ENCODE results near the gene XYLT1.
A peak's percentile ranks its signal among the peaks of the same experiment; 100 is the strongest.

XYLT1 gene

DNA sequence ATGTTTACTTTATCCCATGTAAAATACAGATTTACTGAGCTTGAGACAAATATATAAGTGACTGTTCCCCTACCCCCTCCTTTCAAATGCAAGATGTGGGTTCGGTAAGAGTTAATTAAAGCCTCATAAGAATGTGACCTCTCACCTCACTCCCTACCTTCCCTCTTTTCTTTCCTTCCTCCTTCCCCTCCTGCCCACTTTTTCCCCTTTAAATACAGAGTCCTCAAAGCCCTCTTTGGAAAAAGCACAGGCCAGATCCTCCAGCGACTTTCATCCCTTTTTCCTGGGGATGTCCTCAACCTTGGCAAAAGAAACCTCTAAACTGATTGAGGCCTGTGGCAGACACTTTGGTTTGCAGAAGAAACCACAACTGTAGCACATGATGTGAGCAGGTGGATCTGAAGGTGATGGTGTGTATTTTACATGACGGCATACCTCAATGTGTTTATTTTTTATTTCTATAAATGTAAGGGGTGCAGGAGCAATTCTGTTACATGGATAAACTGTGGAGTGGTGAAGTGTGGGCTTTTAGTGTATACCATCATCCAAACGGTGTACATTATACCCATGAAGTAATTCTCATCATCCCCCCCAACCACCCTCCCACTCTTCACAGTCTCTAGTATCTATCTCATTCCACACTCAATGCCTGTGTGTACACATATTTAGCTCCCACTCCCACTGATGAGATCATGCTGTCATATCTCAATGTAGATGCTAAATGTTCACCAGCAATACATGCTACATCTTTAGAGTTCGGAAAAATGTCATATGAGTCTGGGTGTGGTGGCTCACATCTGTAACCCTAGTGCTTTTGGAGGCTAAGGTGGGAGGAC is 77.7 kb downstream of the XYLT1 start:
- Histone ChIP-seq H4K20me1 (peaks cover 0 to 72% (median 39%) of the 10 kb centered on the region in 11 experiments; a peak in 11 of 22 replicates), H3K27me3 (no peaks in the 10 kb centered on the region), H3K36me3 (peaks cover 0 to 88% (median 24%) of the 10 kb centered on the region in 11 experiments; a peak in 15 of 22 replicates), H3K4me2 (peak overlapping the region in 5 of 11 experiments; percentile 13 to 32 (median 29); a peak in 9 of 22 replicates), H3K27ac (no peak overlapping the region), H3K9me3 (replicated peaks in 1 of 11) (no peaks in the 10 kb centered on the region), H3K4me3 (no peak overlapping the region), H3K4me1 (peaks cover 11 to 73% (median 51%) of the 10 kb centered on the region in 10 experiments), H3K9ac (no peak overlapping the region)
- TF ChIP-seq Cebpa-rat (IDR thresholded peaks at IDR 0.05) = no peak

DNA sequence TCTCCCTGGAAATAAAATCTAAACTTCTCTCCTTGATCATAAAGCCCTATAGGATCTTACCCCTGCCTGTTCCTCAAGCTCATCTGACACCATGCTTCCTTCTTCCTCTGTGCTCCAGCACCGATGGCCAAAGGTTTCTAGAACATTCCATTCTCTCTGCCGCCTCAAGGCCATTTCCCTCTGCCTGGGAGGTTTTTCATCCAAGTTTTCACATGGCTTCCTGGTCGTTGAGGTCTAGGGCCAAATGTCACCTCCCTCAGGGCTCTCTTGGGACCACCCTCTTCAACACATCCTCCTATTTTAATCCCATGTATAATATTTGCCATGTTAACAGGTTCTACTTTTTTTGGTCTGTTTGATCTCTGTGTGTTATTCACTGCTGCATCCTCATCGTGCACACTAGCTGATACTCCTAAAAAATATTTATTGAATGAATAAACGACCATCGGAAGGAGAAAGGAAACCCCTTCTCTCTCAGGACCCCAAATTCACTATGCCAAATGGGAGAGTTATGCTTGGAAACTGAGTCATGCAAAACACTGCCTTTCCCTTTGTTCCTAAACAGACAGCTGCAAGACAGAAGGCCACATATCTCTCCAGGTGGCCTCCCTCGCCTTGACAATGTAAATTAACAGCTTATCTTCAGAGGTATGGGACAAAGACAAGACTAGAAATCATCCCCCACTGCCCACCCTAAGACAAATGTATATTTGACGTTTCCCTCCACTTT is 78.5 kb downstream of the XYLT1 start:
- Histone ChIP-seq H3K4me3 (no peak overlapping the region), H3K9me3 (replicated peaks in 1 of 11) (no peaks in the 10 kb centered on the region), H3K4me2 (peak overlapping the region in 6 of 11 experiments; percentile 13 to 32 (median 26); a peak in 8 of 22 replicates), H3K4me1 (peaks cover 6 to 68% (median 44%) of the 10 kb centered on the region in 10 experiments), H3K9ac (no peak overlapping the region), H4K20me1 (peaks cover 0 to 80% (median 43%) of the 10 kb centered on the region in 11 experiments; a peak in 13 of 22 replicates), H3K27ac (no peak overlapping the region), H3K27me3 (no peaks in the 10 kb centered on the region), H3K36me3 (peaks cover 0 to 92% (median 25%) of the 10 kb centered on the region in 11 experiments; a peak in 15 of 22 replicates)
- no peak for TF ChIP-seq Cebpa-rat (IDR thresholded peaks at IDR 0.05)

DNA sequence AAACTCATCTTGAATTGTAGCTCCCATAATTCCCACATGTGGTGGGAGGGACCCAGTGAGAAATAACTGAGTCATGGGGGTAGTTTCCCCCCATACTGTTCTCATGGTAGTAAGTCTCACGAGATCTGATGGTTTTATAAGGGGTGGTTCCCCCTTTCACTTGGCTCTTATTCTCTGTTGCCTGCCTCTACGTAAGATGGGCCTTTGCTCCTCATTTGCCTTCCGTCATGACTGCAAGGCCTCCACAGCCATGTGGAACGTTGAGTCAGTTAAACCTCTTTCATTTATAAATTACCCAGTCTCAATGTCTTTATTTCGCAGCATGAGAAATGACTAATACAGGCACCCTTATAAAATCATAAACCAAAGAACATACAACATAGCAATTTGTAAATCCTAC is 79.0 kb downstream of the XYLT1 start:
- Histone ChIP-seq H3K4me1 (peaks cover under 1 to 68% (median 44%) of the 10 kb centered on the region in 10 experiments), H4K20me1 (peaks cover 0 to 85% (median 44%) of the 10 kb centered on the region in 11 experiments; a peak in 13 of 22 replicates), H3K9ac (no peak overlapping the region), H3K27ac (no peak overlapping the region), H3K4me3 (no peak overlapping the region), H3K27me3 (no peaks in the 10 kb centered on the region), H3K4me2 (peak overlapping the region in 5 of 11 experiments; percentile 13 to 32 (median 29); a peak in 4 of 22 replicates), H3K9me3 (replicated peaks in 1 of 11) (no peaks in the 10 kb centered on the region), H3K36me3 (peaks cover 0 to 86% (median 25%) of the 10 kb centered on the region in 11 experiments; a peak in 16 of 22 replicates)
- TF ChIP-seq Cebpa-rat (IDR thresholded peaks at IDR 0.05) = no peak

DNA sequence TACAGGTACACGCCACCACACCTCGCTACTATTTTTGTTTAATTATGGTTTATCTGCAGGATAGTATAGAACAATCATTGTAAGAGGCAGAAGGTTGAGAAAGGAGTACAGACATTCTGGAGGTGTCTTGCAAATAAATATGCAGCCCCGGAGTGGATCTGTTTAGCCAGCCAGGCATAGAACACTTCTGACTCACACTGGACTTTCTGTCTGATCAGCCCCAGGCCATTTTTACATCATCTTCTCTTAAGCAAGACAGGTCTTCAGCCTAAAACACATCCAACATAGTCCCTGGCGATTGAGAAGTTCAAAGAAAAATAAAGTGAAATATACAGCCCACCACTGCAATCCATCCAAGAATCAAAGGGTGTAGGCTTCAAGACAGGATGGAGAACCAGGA is 81.4 kb downstream of the XYLT1 start:
- H3K9ac ChIP-seq = no peak overlapping the region
- peaks cover 0 to 89% (median 63%) of the 10 kb centered on the region in 11 experiments; a peak in 13 of 22 replicates for H4K20me1 ChIP-seq

DNA sequence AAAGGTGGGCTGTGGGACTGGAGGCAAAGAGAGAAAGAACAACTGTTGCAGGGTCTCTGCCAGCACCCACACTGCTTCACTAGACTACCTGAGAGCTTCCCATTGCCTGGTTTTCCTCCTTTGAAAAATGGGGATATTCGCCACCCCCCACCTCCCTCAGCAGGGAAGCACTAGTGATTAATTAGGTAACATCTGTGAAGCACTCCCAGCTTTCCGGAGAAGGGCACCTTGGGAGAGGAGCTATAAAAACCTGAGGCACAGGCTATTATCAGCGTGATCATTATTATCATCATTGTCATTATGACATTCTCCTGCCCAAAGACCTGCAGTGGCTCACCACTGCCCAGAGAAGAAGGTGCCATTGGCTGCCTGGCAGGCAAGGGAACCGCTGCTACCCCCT is 83.5 kb downstream of the XYLT1 start:
- Histone ChIP-seq H3K27me3 (no peaks in the 10 kb centered on the region), H4K20me1 (peaks cover 0 to 98% (median 68%) of the 10 kb centered on the region in 11 experiments; a peak in 13 of 22 replicates), H3K4me2 (peak overlapping the region in 5 of 11 experiments; percentile 6 to 35 (median 9); a peak in 3 of 22 replicates), H3K9me3 (replicated peaks in 1 of 11) (no peaks in the 10 kb centered on the region), H3K36me3 (peaks cover 0 to 47% (median 15%) of the 10 kb centered on the region in 11 experiments; a peak in 12 of 22 replicates), H3K9ac (no peak overlapping the region), H3K4me3 (no peak overlapping the region), H3K27ac (no peak overlapping the region), H3K4me1 (peaks cover 30 to 70% (median 61%) of the 10 kb centered on the region in 10 experiments)
- TF ChIP-seq Cebpa-rat (IDR thresholded peaks at IDR 0.05) = no peak

More for the DNA sequence above, 81.4 kb downstream of the XYLT1 start:
- no peak overlapping the region for H3K27ac ChIP-seq
- no peaks in the 10 kb centered on the region for H3K27me3 ChIP-seq
- H3K4me2 ChIP-seq = no peak overlapping the region
- H3K4me3 ChIP-seq = no peak overlapping the region
- peaks cover 9 to 70% (median 55%) of the 10 kb centered on the region in 10 experiments for H3K4me1 ChIP-seq
- H3K9me3 ChIP-seq (replicated peaks in 1 of 11) = no peaks in the 10 kb centered on the region
- H3K36me3 ChIP-seq = peaks cover 0 to 63% (median 15%) of the 10 kb centered on the region in 11 experiments; a peak in 14 of 22 replicates
- no peak for TF ChIP-seq Cebpa-rat (IDR thresholded peaks at IDR 0.05)

DNA sequence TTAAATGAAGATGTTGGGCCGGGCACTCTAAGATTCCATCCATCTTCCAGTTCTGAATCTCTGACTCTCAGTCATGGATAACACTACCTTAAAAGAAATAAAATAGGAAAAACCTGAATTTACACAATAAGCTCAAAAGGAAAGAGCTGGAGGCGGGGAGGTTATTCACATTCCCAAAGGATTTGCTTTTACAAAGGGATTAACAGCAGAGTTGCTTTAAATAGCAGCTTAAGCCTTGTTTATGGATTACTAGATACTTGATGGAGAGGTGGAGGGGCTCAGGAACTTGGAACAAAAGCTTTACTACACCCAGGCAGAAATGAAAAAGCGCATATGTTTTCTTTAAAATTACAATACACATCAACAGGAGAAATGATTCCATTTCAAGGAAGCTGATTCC is 84.5 kb downstream of the XYLT1 start:
- peak overlapping the region in 2 of 11 experiments; percentile 6 to 35; a peak in 1 of 22 replicates for H3K4me2 ChIP-seq
- H4K20me1 ChIP-seq = peaks cover 0 to 99% (median 70%) of the 10 kb centered on the region in 11 experiments; a peak in 12 of 22 replicates
- no peaks in the 10 kb centered on the region for H3K9me3 ChIP-seq (replicated peaks in 1 of 11)
- no peak for TF ChIP-seq Cebpa-rat (IDR thresholded peaks at IDR 0.05)
- H3K9ac ChIP-seq = no peak overlapping the region
- no peak overlapping the region for H3K27ac ChIP-seq
- H3K4me1 ChIP-seq = peaks cover 39 to 71% (median 63%) of the 10 kb centered on the region in 10 experiments
- H3K27me3 ChIP-seq = no peaks in the 10 kb centered on the region
- no peak overlapping the region for H3K4me3 ChIP-seq
- peaks cover 0 to 42% (median 12%) of the 10 kb centered on the region in 11 experiments; a peak in 12 of 22 replicates for H3K36me3 ChIP-seq

DNA sequence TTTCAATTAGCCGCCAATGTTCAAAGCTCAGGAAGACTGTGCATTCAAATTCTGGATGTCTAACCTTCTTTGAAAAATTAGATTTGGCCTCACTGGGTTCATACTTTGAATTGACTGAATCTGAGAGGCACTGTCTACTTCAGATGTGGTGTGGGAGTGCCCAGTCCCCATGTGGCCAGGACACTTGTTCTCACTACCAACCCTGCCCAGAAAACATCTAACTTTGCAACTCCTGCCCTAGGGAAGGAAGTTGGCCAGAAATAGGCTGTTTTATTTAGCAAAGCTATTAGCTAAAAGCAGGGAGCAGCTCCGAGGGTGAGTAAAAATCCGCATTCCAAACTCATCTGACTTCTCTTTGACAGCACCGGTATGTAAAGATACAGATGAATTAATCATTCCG is 86.3 kb downstream of the XYLT1 start:
- Histone ChIP-seq H3K4me1 (peaks cover 57 to 82% (median 79%) of the 10 kb centered on the region in 10 experiments), H3K27ac (peak overlapping the region in 2 of 11 experiments; percentile 8 to 21; a peak in 2 of 22 replicates), H3K9ac (peak overlapping the region in 4 of 11 experiments; percentile 13 to 26 (median 20); a peak in 3 of 22 replicates), H3K4me2 (peak overlapping the region; percentile 62 to 91 (median 84)), H3K9me3 (replicated peaks in 1 of 11) (no peaks in the 10 kb centered on the region), H3K27me3 (no peaks in the 10 kb centered on the region), H3K36me3 (peaks cover 0 to 25% (median 10%) of the 10 kb centered on the region in 11 experiments; a peak in 11 of 22 replicates), H3K4me3 (no peak overlapping the region), H4K20me1 (peaks cover 0 to 96% (median 58%) of the 10 kb centered on the region in 11 experiments; a peak in 12 of 22 replicates)
- no peak for TF ChIP-seq Cebpa-rat (IDR thresholded peaks at IDR 0.05)
